Osteocyte (in vitro differentiated cells): Measurements from ENCODE around the gene OTOG. TPM values are rescaled to one million over a fixed set of nuclear protein-coding genes. Genes with fewer than 3 reads are reported as not detected.

Source experiments
- DNase-seq: peaks from one replicate; pipeline ENCODE4 v3.0.0; 2021; ENCODE audit warnings: mixed read lengths; ENCODE audit not compliant: unreplicated experiment; ENCODE audit errors: extremely low spot score
- H3K27ac Mint-ChIP-seq: one replicate; pipeline ENCODE4 v1.8.0; 2021; ENCODE audit warnings: mild to moderate bottlenecking, mixed read lengths; ENCODE audit not compliant: unreplicated experiment
- H3K27me3 Mint-ChIP-seq: one replicate; pipeline ENCODE4 v1.8.0; 2021; ENCODE audit warnings: mixed read lengths; ENCODE audit not compliant: unreplicated experiment
- H3K36me3 Mint-ChIP-seq: one replicate; pipeline ENCODE4 v1.8.0; 2021; ENCODE audit warnings: mixed read lengths; ENCODE audit not compliant: unreplicated experiment
- H3K4me1 Mint-ChIP-seq: one replicate; pipeline ENCODE4 v1.8.0; 2021; ENCODE audit warnings: mixed read lengths; ENCODE audit not compliant: unreplicated experiment
- H3K4me3 Mint-ChIP-seq: one replicate; pipeline ENCODE4 v1.8.0; 2021; ENCODE audit warnings: mild to moderate bottlenecking, moderate library complexity, mixed read lengths; ENCODE audit not compliant: unreplicated experiment
- H3K9me3 Mint-ChIP-seq: one replicate; pipeline ENCODE4 v1.8.0; 2021; ENCODE audit warnings: mixed read lengths; ENCODE audit not compliant: unreplicated experiment
- CTCF ChIP-seq: fragments of 200-600 bp; sonication (generic); IDR thresholded peaks from 2 replicates; pipeline ENCODE4 v1.5.0; 2021; ENCODE audit warnings: antibody characterized with exemption, mild to moderate bottlenecking, moderate library complexity
- total RNA-seq: library from RNA; stranded (reverse); gene quantifications from 2 replicates; pipeline ENCODE4 v1.2.1, GENCODE V29; 2021

Gene OTOG
- total RNA-seq, 1 donor from 2014 or later: not detected

GRCh38 chr11:17552392-17553248 is 5.6 kb downstream of the OTOG start:
- TF ChIP-seq CTCF: no peak
- no peak overlapping the region for H3K27ac Mint-ChIP-seq
- H3K9me3 Mint-ChIP-seq: no peaks in the 10 kb centered on the region
- DNase-seq: no peak
- H3K36me3 Mint-ChIP-seq: no peaks in the 10 kb centered on the region
- no peaks in the 10 kb centered on the region for H3K4me1 Mint-ChIP-seq
- H3K27me3 Mint-ChIP-seq: peaks cover 6% of the 10 kb centered on the region
- no peak overlapping the region for H3K4me3 Mint-ChIP-seq

GRCh38 chr11:17553249-17553546 is 6.1 kb downstream of the OTOG start:
- H3K36me3 Mint-ChIP-seq: no peaks in the 10 kb centered on the region
- H3K9me3 Mint-ChIP-seq: no peaks in the 10 kb centered on the region
- no peak for DNase-seq
- H3K27me3 Mint-ChIP-seq: peaks cover 6% of the 10 kb centered on the region
- no peak overlapping the region for H3K4me3 Mint-ChIP-seq
- TF ChIP-seq CTCF: no peak
- H3K27ac Mint-ChIP-seq: no peak overlapping the region
- no peaks in the 10 kb centered on the region for H3K4me1 Mint-ChIP-seq

GRCh38 chr11:17554487-17554886 is 7.4 kb downstream of the OTOG start:
- Mint-ChIP-seq H3K27ac (no peak overlapping the region), H3K4me3 (no peak overlapping the region), H3K4me1 (no peaks in the 10 kb centered on the region), H3K9me3 (no peaks in the 10 kb centered on the region), H3K27me3 (peaks cover 2% of the 10 kb centered on the region), H3K36me3 (no peaks in the 10 kb centered on the region)
- DNase-seq: no peak
- no peak for TF ChIP-seq CTCF

GRCh38 chr11:17556999-17557398 is 9.9 kb downstream of the OTOG start:
- DNase-seq: no peak
- Mint-ChIP-seq H3K4me3 (no peak overlapping the region), H3K27me3 (peaks cover 8% of the 10 kb centered on the region), H3K27ac (no peak overlapping the region), H3K4me1 (no peaks in the 10 kb centered on the region), H3K9me3 (no peaks in the 10 kb centered on the region), H3K36me3 (no peaks in the 10 kb centered on the region)
- no peak for TF ChIP-seq CTCF

GRCh38 chr11:17558025-17558780 is 11.1 kb downstream of the OTOG start:
- no peak for DNase-seq
- H3K9me3 Mint-ChIP-seq: no peaks in the 10 kb centered on the region
- no peak overlapping the region for H3K27ac Mint-ChIP-seq
- H3K36me3 Mint-ChIP-seq: no peaks in the 10 kb centered on the region
- no peak overlapping the region for H3K4me3 Mint-ChIP-seq
- no peaks in the 10 kb centered on the region for H3K4me1 Mint-ChIP-seq
- TF ChIP-seq CTCF: no peak
- H3K27me3 Mint-ChIP-seq: peaks cover 8% of the 10 kb centered on the region
